Activated T-cell treated with anti-CD3 and anti-CD28 coated beads, Interleukin-2, amount 50 U/mL, for 72 hours (primary cell): ENCODE data around the gene PID1. TPM values are rescaled to one million over a fixed set of nuclear protein-coding genes. Genes with fewer than 3 reads are reported as not detected.

Experiments
- ATAC-seq, 2 donors: fragments of 150-1000 bp; cut with Tn5 transposase; replicated peaks in 1 of 2; 2 replicates each; pipeline ENCODE4 v1.10.0; 2021; ENCODE audit warnings: moderate library complexity in 2 of 2, mild to moderate bottlenecking in 1 of 2
- DNase-seq, 2 donors: peaks; one replicate each; pipeline ENCODE4 v3.0.0; 2021 to 2022; ENCODE audit warnings: mixed read lengths in 1 of 2
- H3K27ac Mint-ChIP-seq: one replicate; pipeline ENCODE4 v1.8.0; 2022; ENCODE audit warnings: mild to moderate bottlenecking, moderate library complexity, mixed read lengths
- H3K27me3 Mint-ChIP-seq: one replicate; pipeline ENCODE4 v1.8.0; 2022; ENCODE audit warnings: low read depth, mixed read lengths
- H3K36me3 Mint-ChIP-seq, 2 donors: one replicate each; pipeline ENCODE4 v1.8.0; 2022; ENCODE audit warnings: mixed read lengths in 2 of 2, mild to moderate bottlenecking in 1 of 2; ENCODE audit not compliant: insufficient read depth in 2 of 2
- H3K4me1 Mint-ChIP-seq: one replicate; pipeline ENCODE4 v1.8.0; 2022; ENCODE audit warnings: low read depth, mixed read lengths
- H3K4me3 Mint-ChIP-seq, 2 donors: one replicate each; pipeline ENCODE4 v1.8.0; 2022; ENCODE audit warnings: mild to moderate bottlenecking in 2 of 2, mixed read lengths in 2 of 2, moderate library complexity in 2 of 2
- H3K9me3 Mint-ChIP-seq, 2 donors: one replicate each; pipeline ENCODE4 v1.8.0; 2022; ENCODE audit warnings: mixed read lengths in 2 of 2
- total RNA-seq, 2 donors: library from RNA; stranded (reverse); gene quantifications; one replicate each; pipeline ENCODE4 v1.2.3, GENCODE V29; 2022

PID1 gene
- total RNA-seq, 2 donors from 2014 or later, result not detected

GRCh38 chr2:229137066-229137465 is 134.0 kb downstream of the PID1 start:
- no peak overlapping the region for H3K4me3 Mint-ChIP-seq

GRCh38 chr2:229133155-229133772 is 137.8 kb downstream of the PID1 start:
- Mint-ChIP-seq H3K4me3 (no peak overlapping the region), H3K27me3 (no peaks in the 10 kb centered on the region), H3K9me3 (peaks cover 0 to 7% of the 10 kb centered on the region in 2 donors), H3K27ac (no peak overlapping the region), H3K36me3 (no peaks in the 10 kb centered on the region), H3K4me1 (no peaks in the 10 kb centered on the region)
- ATAC-seq (no peak), DNase-seq (no peak)

More at GRCh38 chr2:229137066-229137465, 134.0 kb downstream of the PID1 start:
- DNase-seq, result no peak
- no peaks in the 10 kb centered on the region for H3K4me1 Mint-ChIP-seq
- H3K9me3 Mint-ChIP-seq, result peaks cover 0 to 7% of the 10 kb centered on the region in 2 donors
- H3K27me3 Mint-ChIP-seq, result no peaks in the 10 kb centered on the region
- no peaks in the 10 kb centered on the region for H3K36me3 Mint-ChIP-seq
- no peak for ATAC-seq
- H3K27ac Mint-ChIP-seq, result no peak overlapping the region

DNA sequence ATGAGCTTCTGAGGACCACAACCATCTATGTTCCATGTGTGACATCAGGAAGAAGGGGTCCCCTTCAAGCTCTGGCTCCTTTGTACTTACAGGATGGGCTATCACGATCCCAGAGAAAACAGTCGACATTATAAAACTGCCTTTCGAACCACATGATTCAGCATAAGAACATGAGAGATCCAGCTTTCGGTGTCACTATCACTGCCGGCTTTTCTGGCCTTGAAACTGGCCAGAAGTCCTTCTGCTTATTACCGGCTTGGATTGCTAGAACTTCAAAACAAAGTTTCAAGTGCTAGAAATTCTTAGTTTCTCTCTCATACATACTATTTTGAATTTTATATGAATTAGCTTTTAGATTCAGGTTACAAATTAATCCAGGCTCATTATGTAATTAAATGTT is 138.9 kb downstream of the PID1 start:
- no peak for ATAC-seq
- Mint-ChIP-seq H3K27ac (no peak overlapping the region), H3K4me1 (no peaks in the 10 kb centered on the region), H3K27me3 (no peaks in the 10 kb centered on the region), H3K4me3 (no peak overlapping the region), H3K36me3 (no peaks in the 10 kb centered on the region), H3K9me3 (peaks cover 0 to 7% of the 10 kb centered on the region in 2 donors)
- DNase-seq, result no peak

GRCh38 chr2:229130522-229130921 is 140.6 kb downstream of the PID1 start:
- H3K27me3 Mint-ChIP-seq, result no peaks in the 10 kb centered on the region
- peaks cover 0 to 5% of the 10 kb centered on the region in 2 donors for H3K9me3 Mint-ChIP-seq
- no peak for DNase-seq
- no peaks in the 10 kb centered on the region for H3K36me3 Mint-ChIP-seq
- no peaks in the 10 kb centered on the region for H3K4me1 Mint-ChIP-seq
- no peak overlapping the region for H3K4me3 Mint-ChIP-seq
- no peak overlapping the region for H3K27ac Mint-ChIP-seq
- no peak for ATAC-seq

- Mint-ChIP-seq H3K9me3 (peaks cover 2 to 4% of the 10 kb centered on the region in 2 donors), H3K4me1 (no peaks in the 10 kb centered on the region), H3K27ac (no peak overlapping the region), H3K4me3 (no peak overlapping the region), H3K36me3 (no peaks in the 10 kb centered on the region), H3K27me3 (no peaks in the 10 kb centered on the region)
- ATAC-seq (no peak), DNase-seq (no peak)
These were observed 141.2 kb downstream of the PID1 start for GRCh38 chr2:229129738-229130371.

DNA sequence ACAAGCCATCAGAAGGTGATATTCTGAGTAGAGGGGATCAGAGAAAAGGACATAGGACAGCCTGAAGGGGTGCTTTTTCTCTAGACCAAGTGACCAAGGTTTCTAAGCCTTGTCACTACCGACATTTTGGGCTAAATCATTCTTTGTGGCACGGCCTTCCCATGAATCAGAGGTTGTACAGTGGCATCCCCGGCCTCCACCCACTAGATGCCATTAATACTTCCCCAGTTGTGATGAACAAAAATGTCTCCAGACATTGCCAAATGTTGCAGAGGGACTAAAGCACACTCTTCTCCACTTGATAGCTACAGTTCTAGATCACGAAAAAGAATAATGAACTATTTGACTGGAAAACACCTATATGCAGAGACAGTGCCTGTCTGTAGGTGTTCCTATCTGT is 143.6 kb downstream of the PID1 start:
- Mint-ChIP-seq H3K27me3 (no peaks in the 10 kb centered on the region), H3K9me3 (peaks cover 0 to 2% of the 10 kb centered on the region in 2 donors)

DNA sequence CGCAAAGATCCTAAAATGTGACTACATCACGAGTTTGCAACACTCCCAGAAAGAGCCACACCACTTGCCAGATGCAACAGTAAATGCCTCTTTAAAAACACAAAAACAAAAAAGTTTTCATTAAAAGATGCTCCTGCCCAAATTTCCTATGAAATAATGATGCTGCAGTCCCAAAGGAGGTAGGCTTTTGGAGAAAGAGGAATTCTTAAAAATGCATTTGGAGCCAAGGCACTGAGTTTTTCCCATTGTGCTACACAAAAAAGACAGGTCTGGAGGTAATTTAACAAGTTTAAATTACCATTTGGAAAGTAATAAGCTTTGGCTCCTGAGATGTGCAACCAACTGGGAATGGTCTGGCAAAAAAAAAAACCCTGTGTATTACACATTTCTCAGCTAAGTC is 145.0 kb downstream of the PID1 start:
- Mint-ChIP-seq H3K4me1 (no peaks in the 10 kb centered on the region), H3K27ac (no peak overlapping the region), H3K36me3 (no peaks in the 10 kb centered on the region), H3K27me3 (no peaks in the 10 kb centered on the region), H3K4me3 (no peak overlapping the region), H3K9me3 (peaks cover 0 to 2% of the 10 kb centered on the region in 2 donors)
- DNase-seq (no peak), ATAC-seq (no peak)

More for the DNA sequence above, 143.6 kb downstream of the PID1 start:
- DNase-seq (no peak), ATAC-seq (no peak)
- Mint-ChIP-seq H3K4me1 (no peaks in the 10 kb centered on the region), H3K36me3 (no peaks in the 10 kb centered on the region), H3K27ac (no peak overlapping the region), H3K4me3 (no peak overlapping the region)

GRCh38 chr2:229124136-229124535 is 147.0 kb downstream of the PID1 start:
- DNase-seq, result no peak
- ATAC-seq, result no peak
- Mint-ChIP-seq H3K4me3 (no peak overlapping the region), H3K36me3 (no peaks in the 10 kb centered on the region), H3K27me3 (no peaks in the 10 kb centered on the region), H3K4me1 (no peaks in the 10 kb centered on the region), H3K9me3 (peaks cover 0 to 2% of the 10 kb centered on the region in 2 donors), H3K27ac (no peak overlapping the region)

- Mint-ChIP-seq H3K9me3 (peaks cover 0 to 3% of the 10 kb centered on the region in 2 donors), H3K36me3 (no peaks in the 10 kb centered on the region), H3K27ac (no peak overlapping the region), H3K4me1 (no peaks in the 10 kb centered on the region), H3K4me3 (no peak overlapping the region), H3K27me3 (no peaks in the 10 kb centered on the region)
- no peak for ATAC-seq
- DNase-seq, result no peak
These were observed 152.2 kb downstream of the PID1 start for GRCh38 chr2:229118927-229119326.

GRCh38 chr2:229118336-229118735 is 152.8 kb downstream of the PID1 start:
- H3K27me3 Mint-ChIP-seq, result no peaks in the 10 kb centered on the region
- no peaks in the 10 kb centered on the region for H3K4me1 Mint-ChIP-seq
- no peak overlapping the region for H3K27ac Mint-ChIP-seq
- peaks cover 0 to 4% of the 10 kb centered on the region in 2 donors for H3K9me3 Mint-ChIP-seq
- H3K36me3 Mint-ChIP-seq, result no peaks in the 10 kb centered on the region
- ATAC-seq (no peak), DNase-seq (no peak)
- H3K4me3 Mint-ChIP-seq, result no peak overlapping the region

GRCh38 chr2:229111744-229112143 is 159.3 kb downstream of the PID1 start:
- Mint-ChIP-seq H3K27ac (no peak overlapping the region), H3K4me3 (no peak overlapping the region), H3K9me3 (peaks cover 4 to 7% of the 10 kb centered on the region in 2 donors), H3K4me1 (no peaks in the 10 kb centered on the region), H3K36me3 (no peaks in the 10 kb centered on the region), H3K27me3 (no peaks in the 10 kb centered on the region)
- no peak for DNase-seq
- ATAC-seq, result no peak

- H3K4me3 Mint-ChIP-seq, result no peak overlapping the region
- H3K27me3 Mint-ChIP-seq, result no peaks in the 10 kb centered on the region
- no peaks in the 10 kb centered on the region for H3K4me1 Mint-ChIP-seq
- DNase-seq, result no peak
- H3K27ac Mint-ChIP-seq, result no peak overlapping the region
- peaks cover 5% of the 10 kb centered on the region in 2 donors for H3K9me3 Mint-ChIP-seq
- no peaks in the 10 kb centered on the region for H3K36me3 Mint-ChIP-seq
- ATAC-seq, result no peak
These were observed 161.9 kb downstream of the PID1 start for GRCh38 chr2:229109195-229109594.

- Mint-ChIP-seq H3K9me3 (peaks cover 3 to 5% of the 10 kb centered on the region in 2 donors), H3K27me3 (no peaks in the 10 kb centered on the region), H3K4me1 (no peaks in the 10 kb centered on the region), H3K4me3 (no peak overlapping the region), H3K36me3 (no peaks in the 10 kb centered on the region), H3K27ac (no peak overlapping the region)
- ATAC-seq (no peak), DNase-seq (no peak)
These were observed 163.5 kb downstream of the PID1 start for GRCh38 chr2:229107601-229108000.

DNA sequence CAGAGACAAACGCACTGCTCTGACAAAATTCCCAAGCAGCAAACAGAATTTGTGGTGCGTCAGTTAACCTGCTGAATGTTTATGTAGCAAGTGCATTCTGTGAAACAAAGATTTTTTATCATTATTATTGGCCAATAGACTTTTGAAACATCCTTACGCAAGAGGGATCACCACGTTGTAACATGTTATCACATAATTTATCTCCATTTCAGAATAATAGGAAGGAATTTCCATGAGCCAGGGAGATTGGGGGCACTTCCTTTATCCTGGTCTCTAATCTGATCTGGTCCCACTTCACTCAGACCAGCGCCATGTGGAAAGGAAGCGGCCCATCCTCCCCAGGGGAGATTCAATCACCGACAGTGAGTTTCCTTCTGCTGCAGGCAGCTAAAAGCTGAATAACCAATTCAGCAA is 166.1 kb downstream of the PID1 start:
- H3K36me3 Mint-ChIP-seq, result no peaks in the 10 kb centered on the region
- no peak overlapping the region for H3K4me3 Mint-ChIP-seq
- no peak overlapping the region for H3K27ac Mint-ChIP-seq
- H3K9me3 Mint-ChIP-seq, result peaks cover 0 to 2% of the 10 kb centered on the region in 2 donors
- no peaks in the 10 kb centered on the region for H3K4me1 Mint-ChIP-seq
- H3K27me3 Mint-ChIP-seq, result no peaks in the 10 kb centered on the region
- DNase-seq (no peak), ATAC-seq (no peak)
